GM18519 (cell line): ENCODE measurements around the gene CREB3L4.

Source experiments
- ATAC-seq: cut with Tn5 transposase; IDR thresholded peaks from one replicate; pipeline ENCODE4 v1.9.1; 2021; ENCODE audit warnings: mild to moderate bottlenecking, moderate library complexity; ENCODE audit not compliant: unreplicated experiment, low FRiP score

CREB3L4 gene

GRCh38 chr1:153936011-153936802 lies 31.5 kb upstream of the CREB3L4 start:
- ATAC-seq, result no peak

- ATAC-seq, result no peak
Measured at GRCh38 chr1:153937331-153937730, 30.4 kb upstream of the CREB3L4 start.

GRCh38 chr1:153938996-153939395 lies 28.7 kb upstream of the CREB3L4 start:
- no peak for ATAC-seq

- no peak for ATAC-seq
Measured at GRCh38 chr1:153939476-153939875, 28.2 kb upstream of the CREB3L4 start.

GRCh38 chr1:153940756-153941155 lies 26.9 kb upstream of the CREB3L4 start:
- ATAC-seq, result no peak

- ATAC-seq, result no peak
Measured at GRCh38 chr1:153941826-153942725, 25.6 kb upstream of the CREB3L4 start.

GRCh38 chr1:153942766-153943549 lies 24.7 kb upstream of the CREB3L4 start:
- ATAC-seq, result no peak

GRCh38 chr1:153944005-153944826 lies 23.5 kb upstream of the CREB3L4 start:
- ATAC-seq, result no peak

GRCh38 chr1:153944827-153945117 lies 22.9 kb upstream of the CREB3L4 start:
- ATAC-seq, result no peak

- no peak for ATAC-seq
Measured at GRCh38 chr1:153945131-153945794, 22.4 kb upstream of the CREB3L4 start.

GRCh38 chr1:153945795-153946621 lies 21.7 kb upstream of the CREB3L4 start:
- ATAC-seq, result peak; percentile 37

- ATAC-seq, result peak; percentile 44
Measured at GRCh38 chr1:153946622-153947241, 21.0 kb upstream of the CREB3L4 start, which contains the start of gene DENND4B. DENND4B (minus strand) TSS chr1:153946718; CDS start chr1:153944374, 2,344 bp downstream.

- no peak for ATAC-seq
Measured at GRCh38 chr1:153951183-153951582, 16.5 kb upstream of the CREB3L4 start.

- ATAC-seq, result no peak
Measured at GRCh38 chr1:153951801-153952200, 15.9 kb upstream of the CREB3L4 start.

- ATAC-seq, result no peak
Measured at GRCh38 chr1:153953859-153954365, 13.8 kb upstream of the CREB3L4 start.

- no peak for ATAC-seq
Measured at GRCh38 chr1:153954826-153955225, 12.9 kb upstream of the CREB3L4 start.

- ATAC-seq, result no peak
Measured at GRCh38 chr1:153956997-153957715, 10.5 kb upstream of the CREB3L4 start.
